Measurements from ENCODE around the gene IL2.
A peak's percentile ranks its signal among the peaks of the same experiment; 100 is the strongest.

Gene IL2

GRCh38 chr4:122456231-122457116 lies at the start of gene IL2:
IL2 (minus strand) TSS chr4:122456725; CDS start chr4:122456440, 285 bp downstream.
- DNase-seq (ENCODE audit: low read depth in 2 of 2): no peak

GRCh38 chr4:122503214-122503613 lies 46.7 kb upstream of the IL2 start:
- no peak for DNase-seq (ENCODE audit: low read depth in 2 of 2)

- DNase-seq (ENCODE audit: low read depth in 2 of 2): no peak
These were observed 44.5 kb upstream of the IL2 start for GRCh38 chr4:122500852-122501501.

- DNase-seq (ENCODE audit: low read depth in 2 of 2): no peak
These were observed 32.5 kb upstream of the IL2 start for GRCh38 chr4:122489061-122489460.

- no peak for DNase-seq (ENCODE audit: low read depth in 2 of 2)
These were observed 27.0 kb upstream of the IL2 start for GRCh38 chr4:122483481-122483880.

GRCh38 chr4:122481766-122482405 lies 25.4 kb upstream of the IL2 start:
- DNase-seq (ENCODE audit: low read depth in 2 of 2): no peak

- DNase-seq (ENCODE audit: low read depth in 2 of 2): no peak
These were observed 24.3 kb upstream of the IL2 start for GRCh38 chr4:122480655-122481487.

GRCh38 chr4:122479935-122480416 lies 23.5 kb upstream of the IL2 start:
- no peak for DNase-seq (ENCODE audit: low read depth in 2 of 2)

- DNase-seq (ENCODE audit: low read depth in 2 of 2): no peak
These were observed 20.2 kb upstream of the IL2 start for GRCh38 chr4:122476745-122477144.

- DNase-seq (ENCODE audit: low read depth in 2 of 2): no peak
These were observed 19.6 kb upstream of the IL2 start for GRCh38 chr4:122476126-122476525.

GRCh38 chr4:122475233-122475632 lies 18.7 kb upstream of the IL2 start:
- no peak for DNase-seq (ENCODE audit: low read depth in 2 of 2)

- no peak for DNase-seq (ENCODE audit: low read depth in 2 of 2)
These were observed 12.9 kb upstream of the IL2 start for GRCh38 chr4:122469457-122469856.

- DNase-seq (ENCODE audit: low read depth in 2 of 2): no peak
These were observed 2.1 kb upstream of the IL2 start for GRCh38 chr4:122458625-122459024.

- no peak for DNase-seq (ENCODE audit: low read depth in 2 of 2)
These were observed 3.0 kb downstream of the IL2 start for GRCh38 chr4:122453384-122453995.

- peak in 1 of 2 donors; percentile 28 for DNase-seq (ENCODE audit: low read depth in 2 of 2)
These were observed 5.7 kb downstream of the IL2 start for GRCh38 chr4:122450847-122451246.

GRCh38 chr4:122434285-122434684 lies 22.2 kb downstream of the IL2 start:
- no peak for DNase-seq (ENCODE audit: low read depth in 2 of 2)

GRCh38 chr4:122431351-122431750 lies 25.2 kb downstream of the IL2 start:
- DNase-seq (ENCODE audit: low read depth in 2 of 2): no peak

- DNase-seq (ENCODE audit: low read depth in 2 of 2): no peak
These were observed 33.3 kb downstream of the IL2 start for GRCh38 chr4:122423246-122423645.

- no peak for DNase-seq (ENCODE audit: low read depth in 2 of 2)
These were observed 44.0 kb downstream of the IL2 start for GRCh38 chr4:122412547-122412946.

- no peak for DNase-seq (ENCODE audit: low read depth in 2 of 2)
These were observed 52.7 kb downstream of the IL2 start for GRCh38 chr4:122403861-122404260.
